A549 (cell line): ENCODE data around the gene NDUFC2. TPM values are rescaled to one million over a fixed set of nuclear protein-coding genes. Genes with fewer than 3 reads are reported as not detected.

Experiments used
- ATAC-seq, 2 experiments: fragments of 200-7000 bp in 1 of 2; fragments of >200 bp in 1 of 2; cut with Nextera tagmentation in 1 of 2; cut with Tn5 transposase in 1 of 2; 3 replicates each; pipeline versions ENCODE4 v1.8.0 to v1.9.1; 2018 to 2020; ENCODE audit warnings: mild to moderate bottlenecking in 1 of 2, moderate library complexity in 1 of 2
- CTCF ChIA-PET: fragments of 300-600 bp; sonication (Branson Sonifier 250); formaldehyde crosslinking; extraction: SDS; loops from one replicate; lab custom pipeline; 2021; ENCODE audit warnings: antibody characterized with exemption, inconsistent platforms; lab: Yijun Ruan, JAX
- POLR2A ChIA-PET: fragments of 350-600 bp; formaldehyde crosslinking; extraction: SDS; loops from one replicate; lab custom pipeline; 2021; ENCODE audit warnings: antibody characterized with exemption, inconsistent platforms; lab: Yijun Ruan, JAX
- DNase-seq, 2 experiments: peaks; one replicate each; pipeline versions ENCODE4 v3.0.0 to v3.0.0-alpha.2; 2011 to 2016; ENCODE audit warnings: low read depth in 1 of 2, low spot score in 1 of 2
- FAIRE-seq: peaks from 2 replicates; lab custom pipeline; 2011; peaks lifted over from hg19 to GRCh38; lab: Jason Lieb, UNC
- H3K27ac ChIP-seq, 2 experiments: fragments of >200 bp; sonication (Bioruptor Twin); formaldehyde crosslinking; 3 replicates each; pipeline ENCODE4 v1.5.1; 2016 to 2017
- H3K4me1 ChIP-seq: fragments of >200 bp; sonication (Bioruptor Twin); formaldehyde crosslinking; 3 replicates; pipeline ENCODE4 v1.6.1; 2016
- H3K4me2 ChIP-seq: fragments of >200 bp; sonication (Bioruptor Twin); formaldehyde crosslinking; 3 replicates; pipeline ENCODE4 v1.6.1; 2016
- H3K4me3 ChIP-seq: fragments of >200 bp; sonication (Bioruptor Twin); formaldehyde crosslinking; 3 replicates; pipeline ENCODE4 v1.5.1; 2016
- H3K9me3 ChIP-seq: fragments of >200 bp; sonication (Bioruptor Twin); formaldehyde crosslinking; 3 replicates; pipeline ENCODE4 v1.6.1; 2016
- CBX8 ChIP-seq: fragments of 200-600 bp; sonication (generic); IDR thresholded peaks from 2 replicates; pipeline ENCODE4 v1.6.1; 2016
- CEBPB ChIP-seq, 2 experiments: fragments of >200 bp in 1 of 2; sonication (Bioruptor Twin) in 1 of 2; formaldehyde crosslinking in 1 of 2; IDR thresholded peaks; 2 replicates each; pipeline ENCODE4 v1.6.1; 2012 to 2016
- CHD2 ChIP-seq: fragments of 150-350 bp; IDR thresholded peaks from 2 replicates; pipeline ENCODE4 v1.6.1; 2014; ENCODE audit warnings: low read length; ENCODE audit not compliant: partially characterized antibody
- E2F6 ChIP-seq: IDR thresholded peaks from 2 replicates; pipeline ENCODE4 v1.6.1; 2012; ENCODE audit warnings: low read depth, borderline replicate concordance
- ESRRA ChIP-seq: fragments of 150-350 bp; IDR thresholded peaks from 2 replicates; pipeline ENCODE4 v1.6.1; 2014; ENCODE audit warnings: mild to moderate bottlenecking, low read length, borderline replicate concordance
- HDAC2 ChIP-seq: fragments of 200-600 bp; sonication (generic); IDR thresholded peaks from 2 replicates; pipeline ENCODE4 v1.6.1; 2016
- HES2 ChIP-seq: fragments of >200 bp; sonication (Bioruptor Twin); formaldehyde crosslinking; IDR thresholded peaks from 2 replicates; pipeline ENCODE4 v1.6.1; 2016
- HMGXB4 ChIP-seq: fragments of 250-450 bp; sonication (Bioruptor Pico); IDR thresholded peaks from 2 replicates; pipeline ENCODE4 v1.5.0; 2021; ENCODE audit warnings: mild to moderate bottlenecking, moderate library complexity, borderline replicate concordance
- HOXA7 ChIP-seq: fragments of 250-450 bp; sonication (Bioruptor Pico); IDR thresholded peaks from 2 replicates; pipeline ENCODE4 v1.5.0; 2020; ENCODE audit warnings: mild to moderate bottlenecking, moderate library complexity
- HOXB13 ChIP-seq: fragments of 250-450 bp; sonication (Bioruptor Pico); IDR thresholded peaks from 2 replicates; pipeline ENCODE4 v1.5.0; 2020; ENCODE audit warnings: low read depth, mild to moderate bottlenecking, moderate library complexity
- KDM1A ChIP-seq: fragments of 200-600 bp; sonication (generic); IDR thresholded peaks from 2 replicates; pipeline ENCODE4 v1.6.1; 2016; ENCODE audit warnings: low read depth, mild to moderate bottlenecking
- KDM5A ChIP-seq: fragments of 200-600 bp; sonication (generic); IDR thresholded peaks from 2 replicates; pipeline ENCODE4 v1.6.1; 2016; ENCODE audit warnings: antibody characterized with exemption, mild to moderate bottlenecking
- MAFK ChIP-seq: fragments of 450-650 bp; IDR thresholded peaks from 2 replicates; pipeline ENCODE4 v1.6.1; 2014; ENCODE audit not compliant: partially characterized antibody
- MAX ChIP-seq: IDR thresholded peaks from 2 replicates; pipeline ENCODE4 v1.6.1; 2012
- MYC ChIP-seq: IDR thresholded peaks from 2 replicates; pipeline ENCODE4 v1.6.1; 2012; ENCODE audit warnings: mild to moderate bottlenecking, inconsistent platforms, low read length, improper control_type of control experiment, borderline replicate concordance
- NPAS2 ChIP-seq: fragments of 250-450 bp; sonication (Bioruptor Pico); IDR thresholded peaks from 2 replicates; pipeline ENCODE4 v1.8.0; 2022; ENCODE audit warnings: mild to moderate bottlenecking, moderate library complexity, borderline replicate concordance
- PHF8 ChIP-seq: fragments of 200-600 bp; sonication (generic); IDR thresholded peaks from 2 replicates; pipeline ENCODE4 v1.6.1; 2016; ENCODE audit warnings: low read depth, mild to moderate bottlenecking, antibody characterized with exemption, moderate library complexity, borderline replicate concordance
- RARB ChIP-seq: fragments of 250-450 bp; sonication (Bioruptor Pico); IDR thresholded peaks from 2 replicates; pipeline ENCODE4 v1.8.0; 2021; ENCODE audit warnings: mild to moderate bottlenecking, moderate library complexity
- RFX5 ChIP-seq: fragments of 450-650 bp; IDR thresholded peaks from 2 replicates; pipeline ENCODE4 v1.7.1; 2014; ENCODE audit warnings: antibody characterized with exemption, mild to moderate bottlenecking, moderate library complexity
- RNF2 ChIP-seq: fragments of 200-600 bp; sonication (generic); IDR thresholded peaks from 2 replicates; pipeline ENCODE4 v1.6.1; 2016; ENCODE audit warnings: low read depth, mild to moderate bottlenecking, antibody characterized with exemption, moderate library complexity, borderline replicate concordance
- SMC3 ChIP-seq: fragments of >200 bp; sonication (Bioruptor Twin); formaldehyde crosslinking; IDR thresholded peaks from 3 replicates; pipeline ENCODE4 v1.6.1; 2018; ENCODE audit warnings: inconsistent platforms
- ZFP36 ChIP-seq: fragments of 450-650 bp; IDR thresholded peaks from 2 replicates; pipeline ENCODE4 v1.6.1; 2014; ENCODE audit warnings: borderline replicate concordance; ENCODE audit not compliant: partially characterized antibody
- ZNF302 ChIP-seq: fragments of 250-450 bp; sonication (Bioruptor Pico); IDR thresholded peaks from 2 replicates; pipeline ENCODE4 v1.9.0; 2021; ENCODE audit warnings: inconsistent platforms, mild to moderate bottlenecking, moderate library complexity
- WGBS: methylation state at CpG from one replicate; pipeline ENCODE4 v1.1.6; 2017; ENCODE audit errors: missing lambda C conversion rate; 5-methylcytosine and 5-hydroxymethylcytosine counted together
- polyA plus RNA-seq, 4 experiments: library from polyadenylated mRNA; depleted of rRNA in 3 of 4; stranded (reverse); fragments of >200 nt; fragmentation: RNase III in 1 of 4; extraction: RNeasy Plus Mini Kit Qiagen cat#74134 plus additional on column Dnase treatment in 1 of 4; gene quantifications; 2 replicates in 3 of 4; 3 replicates in 1 of 4; pipeline ENCODE4 v1.2.3, GENCODE V29; 2011 to 2017

Gene NDUFC2
- polyA plus RNA-seq, 2 of the 4 experiments (the other 2 are of a cell fraction) = 148 to 277 TPM

- ChIA-PET POLR2A (no interaction called here), CTCF (interaction anchor here (0.6 to 5.7 kb wide), 2 partner anchors 9 to 110 kb away, joined by 4 to 59 read pairs; no protein-coding TSS in a partner anchor)
- Histone ChIP-seq H3K4me1 (peaks cover 46% of the 10 kb centered on the region), H3K9me3 (no peaks in the 10 kb centered on the region), H3K4me3 (no peak overlapping the region), H3K27ac (peak overlapping the region in 1 of 2 experiments; percentile 38; a peak in 3 of 6 replicates), H3K4me2 (no peak overlapping the region)
- ATAC-seq (peak; percentile 19 to 46; a peak in 3 of 6 replicates), DNase-seq (no peak), FAIRE-seq (no peak)
- no peak for TF ChIP-seq RFX5
- no peak for TF ChIP-seq MAX
- WGBS = 61% methylated on average over 3 of the region's 3 CpGs
These were observed 42.6 kb downstream of the NDUFC2 start for GRCh38 chr11:78037056-78037455.

- no peaks in the 10 kb centered on the region for H3K9me3 ChIP-seq
- POLR2A ChIA-PET = no interaction called here
- ATAC-seq (no peak), DNase-seq (no peak)
- peaks cover 49% of the 10 kb centered on the region for H3K4me1 ChIP-seq
- 82% methylated on average over 3 of the region's 3 CpGs for WGBS
- no peak overlapping the region for H3K4me2 ChIP-seq
- CTCF ChIA-PET = interaction anchor here (0.6 to 5.7 kb wide), 4 partner anchors 10 to 42 kb away, joined by 3 to 59 read pairs (median 4); partner anchors contain the start of gene INTS4
- TF ChIP-seq KDM1A (peak; percentile 71; the same call in 1 of the 2 replicates), RARB (CRISPR knock-in tag) (no peak), ESRRA (no peak), RNF2 (no peak), CBX8 (no peak)
- TF ChIP-seq, all 56 proteins: peak for 1
- Histone ChIP-seq H3K27ac (no peak overlapping the region), H3K4me3 (no peak overlapping the region)
- FAIRE-seq = no peak
These were observed 43.3 kb downstream of the NDUFC2 start for GRCh38 chr11:78036313-78036712.

- CTCF ChIA-PET = interaction anchor here (0.6 to 5.7 kb wide), 3 partner anchors 12 to 102 kb away, joined by 4 to 59 read pairs (median 6); no protein-coding TSS in a partner anchor
- DNase-seq = no peak
- Histone ChIP-seq H3K4me3 (no peak overlapping the region), H3K4me2 (no peak overlapping the region), H3K27ac (no peak overlapping the region), H3K4me1 (peaks cover 44% of the 10 kb centered on the region), H3K9me3 (no peaks in the 10 kb centered on the region)
- TF ChIP-seq ZFP36 = no peak
- WGBS = 66% methylated on average over 10 of the region's 10 CpGs
- ATAC-seq = no peak
- no peak for FAIRE-seq
- POLR2A ChIA-PET = no interaction called here
These were observed 45.0 kb downstream of the NDUFC2 start for GRCh38 chr11:78034623-78035022.

- no peak for TF ChIP-seq MAFK
- no peak for TF ChIP-seq KDM5A
- TF ChIP-seq SMC3 = no peak
- no peak for TF ChIP-seq HOXB13 (CRISPR knock-in tag)
- TF ChIP-seq CHD2 = no peak
- TF ChIP-seq ZNF302 (CRISPR knock-in tag) = no peak
- no peak for TF ChIP-seq HES2
- TF ChIP-seq NPAS2 (CRISPR knock-in tag) = no peak
- TF ChIP-seq MAX = no peak
- no peak; a peak in 1 of 4 replicates for TF ChIP-seq CEBPB (IDR thresholded peaks at IDR 0.05)
- no peak for TF ChIP-seq MYC
- no peak for TF ChIP-seq RARB (CRISPR knock-in tag)
- no peak for TF ChIP-seq HDAC2
- TF ChIP-seq HOXA7 (CRISPR knock-in tag) = no peak
- no peak for TF ChIP-seq KDM1A
- no peak for TF ChIP-seq PHF8
- TF ChIP-seq E2F6 = no peak
- no peak for TF ChIP-seq HMGXB4 (CRISPR knock-in tag)
- ChIA-PET CTCF (no interaction called here), POLR2A (no interaction called here)
- no peaks in the 10 kb centered on the region for H3K9me3 ChIP-seq
- peaks cover 46% of the 10 kb centered on the region for H3K4me1 ChIP-seq
- ATAC-seq = no peak
- whole genome bisulfite sequencing = 55% methylated on average over 4 of the region's 4 CpGs
- no peak overlapping the region for H3K27ac ChIP-seq
- H3K4me3 ChIP-seq = no peak overlapping the region
- H3K4me2 ChIP-seq = no peak overlapping the region
- no peak for DNase-seq
- no peak for FAIRE-seq
These were observed 46.6 kb downstream of the NDUFC2 start for GRCh38 chr11:78033040-78033439.
